ENCODE measurements around the gene ISLR.

GRCh38 chr15:74203914-74204431 lies 30.5 kb downstream of the ISLR start:
- TF ChIP-seq HNF4A (conservative IDR thresholded peaks at IDR 0.05): no peak
- no peak for TF ChIP-seq CTCF (IDR thresholded peaks at IDR 0.05; ENCODE audit: low read depth, low read length, missing input control)
- TF ChIP-seq SP1 (IDR thresholded peaks at IDR 0.05): no peak
- TF ChIP-seq FOXA2 (IDR thresholded peaks at IDR 0.05): no peak
- no peak for TF ChIP-seq ATF3 (IDR thresholded peaks at IDR 0.05)
- no peak for TF ChIP-seq TAF1 (conservative IDR thresholded peaks at IDR 0.05)
- no peak for TF ChIP-seq REST (IDR thresholded peaks at IDR 0.05)
- TF ChIP-seq JUND (IDR thresholded peaks at IDR 0.05): no peak
- no peak for TF ChIP-seq MAX (IDR thresholded peaks at IDR 0.05)
- no peak for TF ChIP-seq EGR1 (IDR thresholded peaks at IDR 0.05; ENCODE audit: low read depth in 2 of 2)
- TF ChIP-seq ZBTB33 (IDR thresholded peaks at IDR 0.05): no peak
- TF ChIP-seq YY1 (IDR thresholded peaks at IDR 0.05): no peak
- TF ChIP-seq GABPA (IDR thresholded peaks at IDR 0.05 in 1 of 2, conservative IDR thresholded peaks at IDR 0.05 in 1 of 2): no peak
